HCT116 (cell line): ENCODE measurements around the gene NIM1K. TPM values are rescaled to one million over a fixed set of nuclear protein-coding genes. Genes with fewer than 3 reads are reported as not detected.

Experiments used
- ATAC-seq: fragments of 200-7000 bp; cut with Tn5 transposase; 2 replicates; pipeline ENCODE4 v1.9.1; 2020; ENCODE audit warnings: mild to moderate bottlenecking, moderate library complexity
- BruUV-seq: library from RNA; stranded (reverse); fragments of 400-500 nt; replicated peaks from 2 replicates; lab custom pipeline; 2021; lab: Mats Ljungman, UMichigan
- CTCF ChIA-PET: fragments of 300-600 bp; sonication (Branson Sonifier 250); formaldehyde crosslinking; loops from one replicate; lab custom pipeline; 2021; ENCODE audit warnings: antibody characterized with exemption; lab: Charles Lee
- POLR2A ChIA-PET: fragments of 300-600, 350-600 bp; sonication (Branson Sonifier 250); formaldehyde crosslinking; loops from one replicate; lab custom pipeline; 2021; ENCODE audit warnings: antibody characterized with exemption; lab: Charles Lee
- RAD21 ChIA-PET, 2 experiments: fragments of 300-600 bp; sonication (Branson Sonifier 250); formaldehyde crosslinking; loops; one replicate each; lab custom pipeline; 2023; ENCODE audit warnings: low total read pairs in 2 of 2; ENCODE audit not compliant: uncharacterized antibody in 2 of 2, unreplicated experiment in 2 of 2, low non-redundant PET in 1 of 2; lab: Charles Lee
- DNase-seq: peaks from one replicate; pipeline ENCODE4 v3.0.0-alpha.2; 2010; ENCODE audit warnings: low read depth, low spot score
- H2AFZ ChIP-seq: fragments of 200-600 bp; shearing (Covaris generic), sonication (generic); 2 replicates; pipeline ENCODE4 v1.6.1; 2017; ENCODE audit warnings: low read depth, mixed run types, mixed read lengths, antibody characterized with exemption, low read length; ENCODE audit not compliant: poor library complexity, severe bottlenecking
- H3K27ac ChIP-seq: 2 replicates; pipeline ENCODE4 v1.5.1; 2012; ENCODE audit warnings: low read depth, low read length
- H3K27me3 ChIP-seq: fragments of 200-600 bp; sonication (generic); 2 replicates; pipeline ENCODE4 v1.6.1; 2016; ENCODE audit warnings: mixed run types, low read length, mixed read lengths; ENCODE audit not compliant: insufficient read depth
- H3K36me3 ChIP-seq, 2 experiments: fragments of 200-500 bp in 1 of 2; fragments of 200-600 bp in 1 of 2; sonication (Bioruptor generic) in 1 of 2; sonication (generic) in 1 of 2; 2 replicates each; pipeline versions ENCODE4 v1.5.1 to v1.6.1; 2014 to 2016; ENCODE audit warnings: low read length in 2 of 2, inconsistent platforms in 1 of 2, mixed read lengths in 1 of 2, mixed run types in 1 of 2; ENCODE audit not compliant: insufficient read depth in 2 of 2, control insufficient read depth in 1 of 2
- H3K4me1 ChIP-seq, 2 experiments: fragments of 200-600 bp in 1 of 2; sonication (generic) in 1 of 2; 2 replicates each; pipeline versions ENCODE4 v1.5.1 to v1.6.1; 2012 to 2017; ENCODE audit warnings: low read length in 2 of 2, inconsistent platforms in 1 of 2, mild to moderate bottlenecking in 1 of 2, mixed read lengths in 1 of 2, mixed run types in 1 of 2, moderate library complexity in 1 of 2; ENCODE audit not compliant: insufficient read depth in 2 of 2, control insufficient read depth in 1 of 2
- H3K4me2 ChIP-seq: fragments of 200-600 bp; sonication (generic); 2 replicates; pipeline ENCODE4 v1.6.1; 2017; ENCODE audit warnings: mixed run types, low read length, mixed read lengths
- H3K4me3 ChIP-seq, 2 experiments: fragments of 200-600 bp in 1 of 2; sonication (generic) in 1 of 2; replicated peaks in 1 of 2; 2 replicates each; pipeline ENCODE4 v1.5.1; 2011 to 2016; ENCODE audit warnings: low read length in 2 of 2, control low read depth in 1 of 2, low read depth in 1 of 2, mild to moderate bottlenecking in 1 of 2, mixed read lengths in 1 of 2, mixed run types in 1 of 2
- H3K79me2 ChIP-seq: fragments of 200-600 bp; sonication (generic); 2 replicates; pipeline ENCODE4 v1.6.1; 2017; ENCODE audit warnings: mild to moderate bottlenecking, mixed run types, low read length, moderate library complexity, mixed read lengths; ENCODE audit not compliant: insufficient read depth
- H3K9ac ChIP-seq: fragments of 200-600 bp; sonication (generic); 2 replicates; pipeline ENCODE4 v1.6.1; 2016; ENCODE audit warnings: low read length, mixed read lengths
- H3K9me2 ChIP-seq: fragments of 200-600 bp; sonication (generic), shearing (Covaris generic); 2 replicates; pipeline ENCODE4 v1.6.1; 2017; ENCODE audit warnings: mixed run types, mild to moderate bottlenecking, moderate library complexity; ENCODE audit not compliant: insufficient read depth
- H3K9me3 ChIP-seq, 2 experiments: fragments of 200-500 bp in 1 of 2; fragments of 200-600 bp in 1 of 2; sonication (Bioruptor generic) in 1 of 2; sonication (generic) in 1 of 2; 2 replicates each; pipeline ENCODE4 v1.6.1; 2014 to 2017; ENCODE audit warnings: low read length in 2 of 2, mixed read lengths in 2 of 2, inconsistent platforms in 1 of 2, low read depth in 1 of 2, mild to moderate bottlenecking in 1 of 2, mixed run types in 1 of 2, moderate library complexity in 1 of 2; ENCODE audit not compliant: control insufficient read depth in 1 of 2, insufficient read depth in 1 of 2
- H4K20me1 ChIP-seq: fragments of 200-600 bp; sonication (generic), shearing (Covaris generic); 2 replicates; pipeline ENCODE4 v1.6.1; 2017; ENCODE audit warnings: mixed run types, mild to moderate bottlenecking, moderate library complexity; ENCODE audit not compliant: insufficient read depth
- CBX3 ChIP-seq: IDR thresholded peaks from 2 replicates; pipeline ENCODE4 v1.6.1; 2012; ENCODE audit warnings: low read depth
- ELF1 ChIP-seq: IDR thresholded peaks from 2 replicates; pipeline ENCODE4 v1.6.1; 2012; ENCODE audit warnings: low read depth, borderline replicate concordance
- FOSL1 ChIP-seq: IDR thresholded peaks from 2 replicates; pipeline ENCODE4 v1.6.1; 2012; ENCODE audit warnings: low read depth
- POLR2A ChIP-seq: IDR thresholded peaks from 2 replicates; pipeline ENCODE4 v1.7.0; 2011; ENCODE audit warnings: borderline replicate concordance; ENCODE audit not compliant: insufficient read depth, insufficient read length; ENCODE audit errors: extremely low read depth
- SIN3A ChIP-seq: IDR thresholded peaks from 2 replicates; pipeline ENCODE4 v1.6.1; 2012; ENCODE audit warnings: low read depth
- SRF ChIP-seq: IDR thresholded peaks from 2 replicates; pipeline ENCODE4 v1.6.1; 2012; ENCODE audit warnings: low read depth
- TCF7L2 ChIP-seq: IDR thresholded peaks from 2 replicates; pipeline ENCODE4 v1.7.0; 2011; ENCODE audit warnings: borderline replicate concordance, inconsistent platforms; ENCODE audit not compliant: insufficient read depth, insufficient read length; ENCODE audit errors: extremely low read depth
- ZFX ChIP-seq: fragments of 450-650 bp; IDR thresholded peaks from 2 replicates; pipeline ENCODE4 v1.6.1; 2017
- ZNF274 ChIP-seq: fragments of 200-500 bp; sonication (Bioruptor generic); IDR thresholded peaks from 2 replicates; pipeline ENCODE4 v1.6.1; 2014; ENCODE audit warnings: mild to moderate bottlenecking, low read depth, low read length, inconsistent platforms
- intact Hi-C: fragments of 100-400 bp; cut with micrococcal nuclease; formaldehyde crosslinking; loops from 2 replicates; pipeline ENCODE4 v1.10.0; 2022
- total RNA-seq: library from RNA; stranded (reverse); gene quantifications from one replicate; pipeline ENCODE4 v1.2.1, GENCODE V29; 2021; ENCODE audit not compliant: unreplicated experiment
- TF ChIP-seq, protein P1 (sequence below): IDR thresholded peaks from 2 replicates; pipeline ENCODE4 v1.6.1; 2012
- TF ChIP-seq, protein P2 (sequence below): IDR thresholded peaks from 2 replicates; pipeline ENCODE4 v1.6.1; 2012; ENCODE audit warnings: low read depth
- TF ChIP-seq, protein P3 (sequence below): IDR thresholded peaks from 2 replicates; pipeline ENCODE4 v1.6.1; 2012

Gene NIM1K
- total RNA-seq, 1 experiment from 2014 or later = 0.44 TPM

DNA sequence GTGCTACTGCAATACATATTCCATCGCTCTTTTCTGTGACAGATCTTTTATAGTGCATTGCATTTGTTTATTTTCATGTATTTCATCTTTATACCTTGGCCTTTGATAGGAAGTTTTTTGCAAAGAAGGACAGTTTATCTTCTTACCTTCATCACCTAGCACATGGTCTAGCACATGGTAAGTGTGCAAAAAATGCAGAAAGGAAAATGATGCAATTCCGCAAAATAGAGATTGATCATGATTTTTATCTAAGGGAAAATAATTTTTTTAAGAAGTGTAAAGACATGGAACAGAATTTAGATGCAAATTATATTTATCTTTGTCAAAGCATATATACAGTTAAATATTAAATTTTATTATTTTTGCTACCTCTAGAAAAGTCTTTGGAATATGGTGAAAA is 19.2 kb upstream of the NIM1K start:
- ATAC-seq = no peak
- ChIA-PET POLR2A (no interaction called here), RAD21 (no interaction called here), CTCF (no interaction called here)
- Histone ChIP-seq H3K36me3 (peaks cover 19 to 20% of the 10 kb centered on the region in 2 experiments), H3K9me3 (no peaks in the 10 kb centered on the region), H3K4me3 (no peak overlapping the region), H2AFZ (no peak overlapping the region), H3K79me2 (peaks cover 16% of the 10 kb centered on the region; the same call in 1 of the 2 replicates), H4K20me1 (0 out of 2 replicates have a peak, but pooled peaks cover 2% of the 10 kb centered on the region), H3K4me1 (peaks cover 0 to 6% of the 10 kb centered on the region in 2 experiments; a peak in 1 of 4 replicates), H3K4me2 (no peak overlapping the region), H3K27me3 (no peaks in the 10 kb centered on the region), H3K9me2 (no peaks in the 10 kb centered on the region)
- no peak for DNase-seq
- BruUV-seq = no TSS peak
- intact Hi-C loops = no loop called here
- TF ChIP-seq ZNF274 (no peak), POLR2A (no peak), ZFX (no peak), SIN3A (no peak)
- TF ChIP-seq, protein P1, sequence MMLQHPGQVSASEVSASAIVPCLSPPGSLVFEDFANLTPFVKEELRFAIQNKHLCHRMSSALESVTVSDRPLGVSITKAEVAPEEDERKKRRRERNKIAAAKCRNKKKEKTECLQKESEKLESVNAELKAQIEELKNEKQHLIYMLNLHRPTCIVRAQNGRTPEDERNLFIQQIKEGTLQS = no peak
- TF ChIP-seq, all 23 proteins: peak for 0
- Histone ChIP-seq H3K27ac (no peak overlapping the region), H3K9ac (no peak overlapping the region)

DNA sequence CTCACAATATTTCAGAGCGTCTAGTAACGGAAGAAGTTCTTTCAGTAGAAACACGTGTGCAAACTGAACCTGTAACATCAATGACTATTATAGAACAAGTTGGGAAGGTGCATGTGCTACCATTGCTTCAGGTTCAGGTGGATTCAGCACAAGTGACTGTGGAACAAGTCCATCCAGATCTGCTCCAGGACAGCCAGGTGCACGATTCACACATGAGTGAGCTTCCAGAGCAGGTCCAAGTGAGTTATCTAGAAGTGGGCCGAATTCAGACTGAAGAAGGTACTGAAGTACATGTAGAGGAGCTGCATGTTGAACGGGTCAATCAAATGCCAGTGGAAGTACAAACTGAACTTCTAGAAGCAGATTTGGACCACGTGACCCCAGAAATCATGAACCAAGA is 17.4 kb upstream of the NIM1K start:
- intact Hi-C loops = no loop called here
- DNase-seq (no peak), ATAC-seq (no peak)
- RAD21 ChIA-PET = no interaction called here
- Histone ChIP-seq H3K27ac (no peak overlapping the region), H3K9ac (no peak overlapping the region), H3K9me3 (no peaks in the 10 kb centered on the region), H3K4me1 (no peaks in the 10 kb centered on the region), H4K20me1 (0 out of 2 replicates have a peak, but pooled peaks cover 2% of the 10 kb centered on the region), H3K36me3 (peaks cover 19 to 20% of the 10 kb centered on the region in 2 experiments), H3K4me3 (no peak overlapping the region), H3K27me3 (no peaks in the 10 kb centered on the region), H3K4me2 (no peak overlapping the region), H3K79me2 (peaks cover 3% of the 10 kb centered on the region; the same call in 1 of the 2 replicates), H3K9me2 (no peaks in the 10 kb centered on the region), H2AFZ (no peak overlapping the region)
- no TSS peak for BruUV-seq
- CTCF ChIA-PET = no interaction called here
- TF ChIP-seq SRF = no peak
- TF ChIP-seq, protein P2, sequence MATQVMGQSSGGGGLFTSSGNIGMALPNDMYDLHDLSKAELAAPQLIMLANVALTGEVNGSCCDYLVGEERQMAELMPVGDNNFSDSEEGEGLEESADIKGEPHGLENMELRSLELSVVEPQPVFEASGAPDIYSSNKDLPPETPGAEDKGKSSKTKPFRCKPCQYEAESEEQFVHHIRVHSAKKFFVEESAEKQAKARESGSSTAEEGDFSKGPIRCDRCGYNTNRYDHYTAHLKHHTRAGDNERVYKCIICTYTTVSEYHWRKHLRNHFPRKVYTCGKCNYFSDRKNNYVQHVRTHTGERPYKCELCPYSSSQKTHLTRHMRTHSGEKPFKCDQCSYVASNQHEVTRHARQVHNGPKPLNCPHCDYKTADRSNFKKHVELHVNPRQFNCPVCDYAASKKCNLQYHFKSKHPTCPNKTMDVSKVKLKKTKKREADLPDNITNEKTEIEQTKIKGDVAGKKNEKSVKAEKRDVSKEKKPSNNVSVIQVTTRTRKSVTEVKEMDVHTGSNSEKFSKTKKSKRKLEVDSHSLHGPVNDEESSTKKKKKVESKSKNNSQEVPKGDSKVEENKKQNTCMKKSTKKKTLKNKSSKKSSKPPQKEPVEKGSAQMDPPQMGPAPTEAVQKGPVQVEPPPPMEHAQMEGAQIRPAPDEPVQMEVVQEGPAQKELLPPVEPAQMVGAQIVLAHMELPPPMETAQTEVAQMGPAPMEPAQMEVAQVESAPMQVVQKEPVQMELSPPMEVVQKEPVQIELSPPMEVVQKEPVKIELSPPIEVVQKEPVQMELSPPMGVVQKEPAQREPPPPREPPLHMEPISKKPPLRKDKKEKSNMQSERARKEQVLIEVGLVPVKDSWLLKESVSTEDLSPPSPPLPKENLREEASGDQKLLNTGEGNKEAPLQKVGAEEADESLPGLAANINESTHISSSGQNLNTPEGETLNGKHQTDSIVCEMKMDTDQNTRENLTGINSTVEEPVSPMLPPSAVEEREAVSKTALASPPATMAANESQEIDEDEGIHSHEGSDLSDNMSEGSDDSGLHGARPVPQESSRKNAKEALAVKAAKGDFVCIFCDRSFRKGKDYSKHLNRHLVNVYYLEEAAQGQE = no peak
- no peak for TF ChIP-seq ELF1
- no peak for TF ChIP-seq FOSL1
- TF ChIP-seq, protein P3, sequence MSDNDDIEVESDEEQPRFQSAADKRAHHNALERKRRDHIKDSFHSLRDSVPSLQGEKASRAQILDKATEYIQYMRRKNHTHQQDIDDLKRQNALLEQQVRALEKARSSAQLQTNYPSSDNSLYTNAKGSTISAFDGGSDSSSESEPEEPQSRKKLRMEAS = no peak
- TF ChIP-seq POLR2A = no peak
- TF ChIP-seq, protein P1 = no peak
- no peak for TF ChIP-seq TCF7L2
- TF ChIP-seq CBX3 = no peak
- POLR2A ChIA-PET = no interaction called here
